Lower leg skin (tissue), 4 donors: Measurements from ENCODE around the gene TTR. TPM values are rescaled to one million over a fixed set of nuclear protein-coding genes. Genes with fewer than 3 reads are reported as not detected.

Experiments
- DNase-seq, 2 donors: peaks; one replicate each; pipeline ENCODE4 v3.0.0-alpha.2; 2019; ENCODE audit warnings: low spot score in 2 of 2
- H3K4me3 ChIP-seq: fragments of 200-600 bp; sonication (generic); 2 replicates; pipeline ENCODE4 v1.5.1; 2017; ENCODE audit warnings: mild to moderate bottlenecking, low read depth; ENCODE audit not compliant: poor library complexity, severe bottlenecking
- CTCF ChIP-seq, 3 donors: fragments of 450-650 bp; IDR thresholded peaks; one replicate each; pipeline ENCODE4 v1.5.1; 2016; ENCODE audit warnings: antibody characterized with exemption in 3 of 3, mild to moderate bottlenecking in 3 of 3, moderate library complexity in 2 of 3
- POLR2A ChIP-seq, 2 donors: fragments of 450-650 bp; IDR thresholded peaks; one replicate each; pipeline ENCODE4 v1.6.1; 2016 to 2017; ENCODE audit warnings: antibody characterized with exemption in 2 of 2, mild to moderate bottlenecking in 1 of 2, moderate library complexity in 1 of 2
- WGBS, 2 donors: methylation state at CpG; one replicate each; pipeline ENCODE4 v1.1.5; 2018; 5-methylcytosine and 5-hydroxymethylcytosine counted together
- intact Hi-C: fragments of 100-400 bp; cut with DNase I; formaldehyde crosslinking; loops from one replicate; pipeline ENCODE4 v1.15.0; 2023; ENCODE audit warnings: low total_unique reads
- total RNA-seq, 4 donors: library from RNA; depleted of rRNA; stranded (reverse); fragments of >200 nt; gene quantifications; one replicate each; pipeline ENCODE4 v1.1.0, GENCODE V29; 2016

TTR gene
- total RNA-seq, 4 donors from 2014 or later = not detected

- intact Hi-C loops = no loop called here
- WGBS, 2 donors = 81 to 82% methylated on average over 13 of the region's 13 CpGs
Observed at GRCh38 chr18:31598021-31598805, 6.5 kb downstream of the TTR start.

GRCh38 chr18:31603315-31603714 is 11.6 kb downstream of the TTR start:
- TF ChIP-seq CTCF (IDR thresholded peaks at IDR 0.05) = no peak
- no peak for TF ChIP-seq POLR2A (IDR thresholded peaks at IDR 0.05)
- no peak for DNase-seq

More at GRCh38 chr18:31598021-31598805, 6.5 kb downstream of the TTR start:
- TF ChIP-seq CTCF (IDR thresholded peaks at IDR 0.05) (no peak), POLR2A (IDR thresholded peaks at IDR 0.05) (no peak)
- H3K4me3 ChIP-seq = no peak overlapping the region
- no peak for DNase-seq

GRCh38 chr18:31606265-31606664 is 14.6 kb downstream of the TTR start:
- no peak for DNase-seq
- WGBS, 2 donors = 64 to 73% methylated on average over 2 of the region's 2 CpGs
- TF ChIP-seq POLR2A (IDR thresholded peaks at IDR 0.05) = no peak
- TF ChIP-seq CTCF (IDR thresholded peaks at IDR 0.05) = no peak
- H3K4me3 ChIP-seq = no peak overlapping the region
- intact Hi-C loops = loop anchor here (5.0 kb wide), 1 partner anchor 34 kb away; no protein-coding TSS in a partner anchor

More at GRCh38 chr18:31603315-31603714, 11.6 kb downstream of the TTR start:
- intact Hi-C loops = no loop called here
- no peak overlapping the region for H3K4me3 ChIP-seq

- no peak overlapping the region for H3K4me3 ChIP-seq
- intact Hi-C loops = loop anchor here (5.0 kb wide), 1 partner anchor 35 kb away; no protein-coding TSS in a partner anchor
- 80 to 83% methylated on average over 5 of the region's 5 CpGs for WGBS, 2 donors
- DNase-seq = no peak
- no peak for TF ChIP-seq POLR2A (IDR thresholded peaks at IDR 0.05)
- TF ChIP-seq CTCF (IDR thresholded peaks at IDR 0.05) = no peak
Observed at GRCh38 chr18:31607384-31607783, 15.7 kb downstream of the TTR start.

- DNase-seq = no peak
- WGBS, 2 donors = 75% methylated on average over 2 of the region's 2 CpGs
- intact Hi-C loops = loop anchor here (5.0 kb wide), 1 partner anchor 38 kb away; no protein-coding TSS in a partner anchor
- TF ChIP-seq CTCF (IDR thresholded peaks at IDR 0.05) (no peak), POLR2A (IDR thresholded peaks at IDR 0.05) (no peak)
- no peak overlapping the region for H3K4me3 ChIP-seq
Observed at GRCh38 chr18:31609886-31610285, 18.2 kb downstream of the TTR start.
